HL-60 (cell line): ENCODE data around the gene KRTAP22-1.

Source experiments
- DNase-seq, 2 experiments: peaks; one replicate each; pipeline ENCODE4 v3.0.0-alpha.2; 2010 to 2020; ENCODE audit warnings: low read depth in 1 of 2, low spot score in 1 of 2
- H3K27ac ChIP-seq: fragments of 250-450 bp; sonication (Bioruptor Pico); replicated peaks from 2 replicates; pipeline ENCODE4 v1.5.1; 2020; ENCODE audit warnings: mild to moderate bottlenecking, moderate library complexity
- H3K27me3 ChIP-seq: fragments of 250-450 bp; sonication (Bioruptor Pico); 2 replicates; pipeline ENCODE4 v1.5.1; 2021; ENCODE audit warnings: mild to moderate bottlenecking, moderate library complexity; ENCODE audit not compliant: insufficient read depth, poor library complexity, severe bottlenecking
- H3K4me3 ChIP-seq: replicated peaks from 2 replicates; pipeline ENCODE4 v1.5.1; 2011; ENCODE audit warnings: mild to moderate bottlenecking, control low read depth, low read length; ENCODE audit not compliant: insufficient read depth
- CTCF ChIP-seq: IDR thresholded peaks from one replicate; pipeline ENCODE4 v1.5.1; 2011; ENCODE audit warnings: low read length, control low read depth, inconsistent platforms; ENCODE audit not compliant: insufficient read depth
- GABPA ChIP-seq: IDR thresholded peaks from 2 replicates; pipeline ENCODE4 v1.6.1; 2012; ENCODE audit warnings: low read depth
- POLR2AphosphoS5 ChIP-seq: IDR thresholded peaks from 2 replicates; pipeline ENCODE4 v1.6.1; 2012; ENCODE audit warnings: low read depth
- REST ChIP-seq: IDR thresholded peaks from 2 replicates; pipeline ENCODE4 v1.6.1; 2012; ENCODE audit warnings: low read depth; ENCODE audit not compliant: insufficient replicate concordance
- SPI1 ChIP-seq: IDR thresholded peaks from 2 replicates; pipeline ENCODE4 v1.6.1; 2012; ENCODE audit warnings: low read depth, mild to moderate bottlenecking, borderline replicate concordance

KRTAP22-1 gene

GRCh38 chr21:30577766-30578165 is 23.1 kb upstream of the KRTAP22-1 start:
- no peak overlapping the region for H3K27ac ChIP-seq
- H3K27me3 ChIP-seq: no peaks in the 10 kb centered on the region
- no peak for DNase-seq
- TF ChIP-seq REST: no peak
- no peak for TF ChIP-seq SPI1
- no peak for TF ChIP-seq GABPA
- no peak for TF ChIP-seq POLR2AphosphoS5
- TF ChIP-seq CTCF: no peak
- H3K4me3 ChIP-seq: no peak overlapping the region

- Histone ChIP-seq H3K27me3 (no peaks in the 10 kb centered on the region), H3K27ac (no peak overlapping the region), H3K4me3 (no peak overlapping the region)
- no peak for DNase-seq
- TF ChIP-seq POLR2AphosphoS5 (no peak), SPI1 (no peak), GABPA (no peak), REST (no peak), CTCF (no peak)
These were observed 21.5 kb upstream of the KRTAP22-1 start for GRCh38 chr21:30579346-30579745.

- no peak for TF ChIP-seq GABPA
- no peak for TF ChIP-seq SPI1
- Histone ChIP-seq H3K27ac (no peak overlapping the region), H3K4me3 (no peak overlapping the region), H3K27me3 (no peaks in the 10 kb centered on the region)
- no peak for DNase-seq
These were observed 20.8 kb upstream of the KRTAP22-1 start for GRCh38 chr21:30580132-30580531.

- Histone ChIP-seq H3K4me3 (no peak overlapping the region), H3K27me3 (no peaks in the 10 kb centered on the region), H3K27ac (no peak overlapping the region)
- DNase-seq: no peak
- TF ChIP-seq GABPA: no peak
- TF ChIP-seq CTCF: no peak
- no peak for TF ChIP-seq POLR2AphosphoS5
- no peak for TF ChIP-seq SPI1
- no peak for TF ChIP-seq REST
These were observed 18.0 kb upstream of the KRTAP22-1 start for GRCh38 chr21:30582870-30583269.
